Mesenchymal stem cell (in vitro differentiated cells and primary cell): ENCODE data around the gene AGPS.
A peak's percentile ranks its signal among the peaks of the same experiment; 100 is the strongest.

Source experiments
- DNase-seq: peaks from one replicate; pipeline ENCODE4 v3.0.0-alpha.2; 2013
- H2AFZ ChIP-seq: one replicate; pipeline ENCODE4 v1.6.1; 2013; ENCODE audit warnings: low read depth, mild to moderate bottlenecking, control low read depth, inconsistent platforms, low read length, moderate library complexity
- H2AK5ac ChIP-seq: 2 replicates; pipeline ENCODE4 v1.6.1; 2013; ENCODE audit warnings: low read length, moderate library complexity, mild to moderate bottlenecking, inconsistent platforms; ENCODE audit not compliant: severe bottlenecking
- H2BK120ac ChIP-seq: one replicate; pipeline ENCODE4 v1.6.1; 2013; ENCODE audit warnings: low read depth, mild to moderate bottlenecking, inconsistent platforms, low read length, moderate library complexity
- H2BK12ac ChIP-seq, 2 experiments: one replicate each; pipeline ENCODE4 v1.6.1; 2013; ENCODE audit warnings: inconsistent platforms in 2 of 2, low read length in 2 of 2, mild to moderate bottlenecking in 2 of 2, moderate library complexity in 2 of 2, control low read depth in 1 of 2
- H2BK15ac ChIP-seq: one replicate; pipeline ENCODE4 v1.6.1; 2013; ENCODE audit warnings: mild to moderate bottlenecking, low read depth, inconsistent platforms; ENCODE audit not compliant: poor library complexity, severe bottlenecking
- H2BK5ac ChIP-seq: 2 replicates; pipeline ENCODE4 v1.6.1; 2013; ENCODE audit warnings: low read depth, mild to moderate bottlenecking, low read length, control low read depth, inconsistent platforms; ENCODE audit not compliant: poor library complexity, severe bottlenecking
- H3K14ac ChIP-seq, 2 experiments: one replicate each; pipeline ENCODE4 v1.6.1; 2013; ENCODE audit warnings: inconsistent platforms in 2 of 2, low read length in 2 of 2, control low read depth in 1 of 2, mild to moderate bottlenecking in 1 of 2, moderate library complexity in 1 of 2
- H3K18ac ChIP-seq, 2 experiments: one replicate each; pipeline ENCODE4 v1.6.1; 2013; ENCODE audit warnings: inconsistent platforms in 2 of 2, low read length in 2 of 2, control low read depth in 1 of 2, low read depth in 1 of 2, mild to moderate bottlenecking in 1 of 2
- H3K23ac ChIP-seq, 2 experiments: one replicate each; pipeline ENCODE4 v1.6.1; 2013; ENCODE audit warnings: inconsistent platforms in 2 of 2, low read length in 2 of 2, mild to moderate bottlenecking in 2 of 2, moderate library complexity in 2 of 2, control low read depth in 1 of 2
- H3K27ac ChIP-seq: 2 replicates; pipeline ENCODE4 v1.5.1; 2013; ENCODE audit warnings: mild to moderate bottlenecking, moderate library complexity, low read length, control low read depth, inconsistent platforms; ENCODE audit not compliant: poor library complexity, severe bottlenecking
- H3K27me3 ChIP-seq, 2 experiments: 2 replicates each; pipeline versions ENCODE4 v1.6.1 to v1.7.0; 2013; ENCODE audit warnings: low read length in 2 of 2, mild to moderate bottlenecking in 2 of 2, moderate library complexity in 2 of 2, control low read depth in 1 of 2, inconsistent platforms in 1 of 2; ENCODE audit not compliant: control insufficient read depth in 1 of 2, insufficient read depth in 1 of 2
- H3K36me3 ChIP-seq, 2 experiments: 2 replicates each; pipeline versions ENCODE4 v1.6.1 to v1.7.0; 2013; ENCODE audit warnings: low read length in 2 of 2, control low read depth in 1 of 2, inconsistent platforms in 1 of 2, low read depth in 1 of 2, mild to moderate bottlenecking in 1 of 2; ENCODE audit not compliant: insufficient read depth in 2 of 2, control insufficient read depth in 1 of 2
- H3K4ac ChIP-seq, 2 experiments: one replicate each; pipeline ENCODE4 v1.6.1; 2013; ENCODE audit warnings: inconsistent platforms in 2 of 2, low read length in 2 of 2, mild to moderate bottlenecking in 2 of 2, moderate library complexity in 2 of 2, control low read depth in 1 of 2, low read depth in 1 of 2
- H3K4me1 ChIP-seq: 2 replicates; pipeline ENCODE4 v1.6.1; 2013; ENCODE audit warnings: low read depth, low read length, control low read depth; ENCODE audit not compliant: control insufficient read depth, insufficient read depth
- H3K4me2 ChIP-seq: 2 replicates; pipeline ENCODE4 v1.6.1; 2013; ENCODE audit warnings: low read length, mild to moderate bottlenecking, inconsistent platforms; ENCODE audit not compliant: poor library complexity, severe bottlenecking
- H3K4me3 ChIP-seq, 2 experiments: 2 replicates each; pipeline versions ENCODE4 v1.5.1 to v1.7.0; 2013; ENCODE audit warnings: low read length in 2 of 2, mild to moderate bottlenecking in 2 of 2, control low read depth in 1 of 2, low read depth in 1 of 2; ENCODE audit not compliant: insufficient read depth in 1 of 2
- H3K79me1 ChIP-seq: replicated peaks from 2 replicates; pipeline ENCODE4 v1.6.1; 2013; ENCODE audit warnings: mild to moderate bottlenecking, control low read depth, low read length, inconsistent platforms; ENCODE audit not compliant: poor library complexity, severe bottlenecking
- H3K9ac ChIP-seq: 2 replicates; pipeline ENCODE4 v1.7.0; 2013; ENCODE audit warnings: mild to moderate bottlenecking, low read length, moderate library complexity
- H3K9me3 ChIP-seq: 2 replicates; pipeline ENCODE4 v1.7.0; 2013; ENCODE audit warnings: mild to moderate bottlenecking, low read length; ENCODE audit not compliant: control insufficient read depth
- H4K8ac ChIP-seq: one replicate; pipeline ENCODE4 v1.6.1; 2013; ENCODE audit warnings: inconsistent platforms, mild to moderate bottlenecking, low read length, moderate library complexity
- H4K91ac ChIP-seq: one replicate; pipeline ENCODE4 v1.6.1; 2013; ENCODE audit warnings: mild to moderate bottlenecking, low read length, inconsistent platforms
- WGBS: methylation state at CpG from one replicate; pipeline ENCODE4 v1.1.7; 2013; ENCODE audit warnings: mixed read lengths; 5-methylcytosine and 5-hydroxymethylcytosine counted together

The AGPS gene

DNA sequence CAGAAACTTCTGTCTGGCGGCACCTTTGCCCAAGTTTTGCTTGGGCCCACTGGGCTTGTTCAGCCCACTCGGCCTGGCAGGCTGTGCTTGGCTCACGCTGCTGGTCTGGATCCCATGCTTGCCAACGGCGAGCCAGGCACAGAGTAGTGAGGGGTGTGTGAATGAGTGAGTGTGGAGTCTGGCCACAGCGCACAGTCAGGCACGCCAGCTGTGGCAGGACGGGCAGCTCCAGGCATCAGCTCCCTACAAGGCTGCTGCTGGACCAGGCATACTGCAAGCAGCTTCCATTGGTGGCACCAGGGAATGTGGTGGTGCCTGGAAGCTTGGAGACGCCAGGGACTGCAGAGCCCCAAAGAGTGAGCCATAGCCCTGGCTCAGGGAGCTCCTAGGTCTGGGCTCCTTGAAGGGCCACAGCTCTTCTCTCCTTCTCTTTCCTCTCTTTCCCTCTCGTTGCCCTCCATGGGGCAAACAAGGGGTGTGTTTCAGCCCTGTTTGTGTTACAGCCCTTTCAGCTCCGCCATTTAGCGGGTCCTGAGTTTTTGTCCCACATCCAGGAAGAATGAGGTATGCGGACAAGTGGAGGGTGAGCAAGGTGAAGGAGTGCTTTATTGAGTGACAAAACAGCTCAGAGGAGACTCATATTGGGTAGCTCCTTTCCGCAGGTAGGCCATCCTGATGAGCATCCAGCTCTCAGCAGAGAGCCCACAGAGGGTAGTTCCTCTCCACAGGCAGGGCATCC lies 73.0 kb downstream of the AGPS start:
- H2AK5ac ChIP-seq = no peak overlapping the region
- no peak for DNase-seq
- H3K36me3 ChIP-seq = peaks cover 17 to 22% of the 10 kb centered on the region in 2 experiments
- no peak overlapping the region for H3K18ac ChIP-seq
- WGBS = 98% methylated on average over 14 of the region's 14 CpGs
- no peak overlapping the region for H3K14ac ChIP-seq
- peaks cover 11% of the 10 kb centered on the region for H3K4me1 ChIP-seq
- H3K9me3 ChIP-seq = no peaks in the 10 kb centered on the region
- no peak overlapping the region for H3K23ac ChIP-seq
- H3K79me1 ChIP-seq = peaks cover 10% of the 10 kb centered on the region
- H3K4me2 ChIP-seq = no peak overlapping the region
- no peak overlapping the region for H3K27ac ChIP-seq
- H2BK120ac ChIP-seq = no peak overlapping the region
- H3K27me3 ChIP-seq = no peaks in the 10 kb centered on the region
- no peak overlapping the region for H2BK15ac ChIP-seq
- H2BK12ac ChIP-seq = no peak overlapping the region
- H2AFZ ChIP-seq = no peak overlapping the region
- H3K4me3 ChIP-seq = no peak overlapping the region
- no peak overlapping the region for H3K9ac ChIP-seq
- no peak overlapping the region for H2BK5ac ChIP-seq
- no peak overlapping the region for H4K91ac ChIP-seq
- no peak overlapping the region for H3K4ac ChIP-seq
- H4K8ac ChIP-seq = no peak overlapping the region

DNA sequence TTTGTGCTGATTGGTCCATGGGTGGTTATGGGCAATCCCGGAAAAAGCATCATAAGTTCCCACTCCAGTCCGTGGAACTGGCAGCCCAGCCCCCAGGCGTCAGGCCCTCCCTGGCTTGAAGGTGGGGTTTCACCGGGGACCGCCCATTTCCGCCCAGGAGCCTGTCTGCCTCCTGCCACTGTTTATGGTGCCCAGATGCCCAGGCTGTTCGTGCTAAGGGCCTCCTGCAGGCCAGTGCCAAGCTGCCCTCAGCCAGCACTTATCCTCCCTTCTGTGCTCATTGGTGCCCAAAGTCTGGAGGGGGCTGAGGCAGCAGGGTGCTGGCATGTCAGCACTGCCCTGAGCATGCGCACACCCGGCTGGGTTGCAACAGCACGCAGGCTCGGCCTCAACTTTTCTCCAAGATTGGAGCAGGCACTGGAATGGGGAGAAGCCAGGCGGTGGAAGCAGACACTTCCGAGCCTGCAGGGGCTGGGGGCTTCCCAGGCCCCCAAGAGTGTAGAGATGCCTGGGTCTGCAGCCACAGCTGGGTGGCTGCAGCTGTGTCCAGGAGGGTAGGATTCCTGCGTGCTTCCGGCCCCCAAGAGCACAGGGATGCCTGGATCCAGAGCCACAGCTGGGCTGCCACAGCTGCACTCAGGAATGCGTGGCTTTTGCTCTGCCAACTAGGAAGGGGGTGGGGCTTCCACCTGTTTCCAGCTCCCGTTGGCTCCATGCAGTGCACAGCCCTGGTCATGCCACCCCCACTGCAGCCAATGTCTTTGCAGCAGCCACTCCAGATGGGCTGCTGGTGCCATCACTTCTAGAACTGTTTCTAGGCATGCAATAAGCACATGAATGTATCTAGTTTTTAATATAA lies 74.0 kb downstream of the AGPS start:
- DNase-seq = no peak
- H3K4me1 ChIP-seq = peaks cover 11% of the 10 kb centered on the region
- WGBS = 84% methylated on average over 17 of the region's 17 CpGs

DNA sequence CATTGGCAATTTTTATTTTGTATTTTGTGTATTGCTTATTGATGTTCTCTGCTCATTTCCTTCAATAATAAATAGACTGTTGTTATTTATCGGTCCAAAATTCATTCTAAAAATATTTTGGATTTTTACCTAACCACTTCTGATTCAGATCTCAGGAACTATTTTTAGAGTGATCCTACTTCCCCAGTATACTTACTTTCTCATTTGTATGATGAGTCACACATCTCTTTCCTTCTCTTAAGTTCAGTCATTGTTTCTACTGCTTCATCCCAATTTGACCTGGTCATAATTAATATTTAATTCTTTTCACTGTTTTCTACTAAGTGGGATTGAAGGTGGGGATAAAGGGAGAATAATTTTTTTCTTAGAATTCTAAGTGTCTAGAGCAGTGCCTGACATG lies 75.1 kb downstream of the AGPS start:
- DNase-seq = peak; percentile 48
- Histone ChIP-seq H2BK120ac (no peak overlapping the region), H3K4me1 (peaks cover 11% of the 10 kb centered on the region), H3K14ac (no peak overlapping the region), H3K79me1 (peaks cover 8% of the 10 kb centered on the region), H2BK5ac (no peak overlapping the region), H3K9me3 (peaks cover 10% of the 10 kb centered on the region), H4K8ac (no peak overlapping the region), H3K4me3 (no peak overlapping the region), H3K4ac (no peak overlapping the region), H2AK5ac (no peak overlapping the region), H4K91ac (no peak overlapping the region), H2BK15ac (no peak overlapping the region), H3K23ac (no peak overlapping the region), H3K18ac (no peak overlapping the region), H3K9ac (peak overlapping the region; percentile 44), H3K36me3 (peaks cover 17 to 22% of the 10 kb centered on the region in 2 experiments), H3K27me3 (no peaks in the 10 kb centered on the region), H2BK12ac (no peak overlapping the region), H3K27ac (no peak overlapping the region), H3K4me2 (no peak overlapping the region), H2AFZ (no peak overlapping the region)
- WGBS = 29% methylated on average over 1 of the region's 1 CpG

More for the DNA sequence above, 74.0 kb downstream of the AGPS start:
- Histone ChIP-seq H2BK12ac (no peak overlapping the region), H2AK5ac (no peak overlapping the region), H3K9me3 (peaks cover 5% of the 10 kb centered on the region), H4K91ac (no peak overlapping the region), H3K23ac (no peak overlapping the region), H2AFZ (no peak overlapping the region), H3K14ac (no peak overlapping the region), H2BK15ac (no peak overlapping the region), H3K4me2 (no peak overlapping the region), H3K4ac (no peak overlapping the region), H3K27me3 (no peaks in the 10 kb centered on the region), H4K8ac (peak overlapping the region; percentile 32), H2BK120ac (no peak overlapping the region), H3K9ac (no peak overlapping the region), H3K18ac (peak overlapping the region in 1 of 2 experiments; percentile 61), H3K36me3 (peaks cover 17 to 26% of the 10 kb centered on the region in 2 experiments), H3K4me3 (no peak overlapping the region), H2BK5ac (no peak overlapping the region), H3K27ac (no peak overlapping the region), H3K79me1 (peaks cover 8% of the 10 kb centered on the region)

DNA sequence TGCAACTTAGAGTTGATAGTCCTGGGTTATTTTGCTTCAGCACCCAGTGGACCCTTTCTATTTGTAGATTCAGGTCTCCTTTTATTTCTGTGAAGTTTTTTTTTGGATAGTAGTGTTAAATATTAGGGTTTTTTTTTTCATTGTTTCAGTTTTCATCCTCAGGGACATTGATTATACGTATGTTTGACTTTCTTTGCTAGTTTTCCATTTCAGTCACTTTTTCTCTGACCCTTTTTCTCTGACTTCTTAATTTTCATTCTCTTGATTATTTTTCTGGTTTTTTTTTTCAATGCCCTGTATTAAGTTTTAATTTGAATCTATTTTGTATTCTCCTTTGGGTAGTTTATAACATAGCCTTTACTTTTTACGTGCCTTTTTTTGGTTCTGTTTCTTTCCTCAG lies 79.4 kb downstream of the AGPS start:
- no peak overlapping the region for H3K9ac ChIP-seq
- H2BK15ac ChIP-seq = no peak overlapping the region
- H2BK12ac ChIP-seq = no peak overlapping the region
- 100% methylated on average over 1 of the region's 2 CpGs for WGBS
- H3K18ac ChIP-seq = no peak overlapping the region
- no peak overlapping the region for H3K23ac ChIP-seq
- H3K4me2 ChIP-seq = no peak overlapping the region
- DNase-seq = no peak
- no peak overlapping the region for H4K91ac ChIP-seq
- H3K14ac ChIP-seq = no peak overlapping the region
- no peak overlapping the region for H2AK5ac ChIP-seq
- no peak overlapping the region for H3K4ac ChIP-seq
- H3K79me1 ChIP-seq = peaks cover 3% of the 10 kb centered on the region
- H4K8ac ChIP-seq = no peak overlapping the region
- no peak overlapping the region for H2BK5ac ChIP-seq
- no peak overlapping the region for H3K27ac ChIP-seq
- H3K4me3 ChIP-seq = no peak overlapping the region
- H3K4me1 ChIP-seq = peaks cover 2% of the 10 kb centered on the region
- H3K36me3 ChIP-seq = peaks cover 3 to 20% of the 10 kb centered on the region in 2 experiments
- no peak overlapping the region for H2BK120ac ChIP-seq
- H2AFZ ChIP-seq = no peak overlapping the region
- H3K9me3 ChIP-seq = peaks cover 17% of the 10 kb centered on the region
- H3K27me3 ChIP-seq = no peaks in the 10 kb centered on the region
